ENCODE data around the gene CAPN2.
"Not testable (repeated sequence)": the region's sequence is repeated elsewhere in the genome, so short reads cannot be mapped to it uniquely, and the experiment has no call there.

CAPN2 gene

DNA sequence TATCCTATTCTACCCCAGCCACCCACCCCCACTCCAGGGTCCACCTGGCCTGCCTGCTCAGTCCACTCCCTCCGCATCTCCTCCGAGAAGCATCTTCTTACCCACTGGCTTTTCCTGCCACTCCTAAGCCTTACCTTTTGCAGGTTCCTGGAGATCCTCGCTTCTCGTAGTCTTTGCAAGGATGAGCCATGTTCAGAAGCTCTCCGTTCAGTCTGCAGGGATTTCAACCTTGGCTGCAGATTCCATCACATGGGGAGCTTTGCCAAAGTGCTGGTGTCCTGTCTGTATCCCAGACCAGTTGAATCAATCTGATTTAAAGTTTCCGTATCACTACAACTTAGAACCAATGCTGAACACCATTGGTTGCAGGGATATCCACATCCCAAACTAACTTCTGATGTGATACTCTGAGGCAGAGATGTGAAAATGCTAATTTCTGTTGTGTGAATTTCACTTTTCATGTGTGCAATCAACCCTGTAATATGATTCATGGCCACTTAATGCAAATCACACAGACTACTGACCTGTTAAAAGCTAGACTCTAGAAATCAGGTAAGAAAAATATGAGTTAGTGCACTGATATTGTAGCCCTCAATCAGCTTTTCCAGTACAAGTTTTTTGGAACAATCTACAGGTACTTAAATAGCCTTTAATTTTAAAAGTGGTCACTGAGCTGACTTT is 61.9 kb downstream of the CAPN2 start:
- no peak overlapping the region for H3K4me3 ChIP-seq (ENCODE audit: low read length)
- DNase-seq (ENCODE audit: low read depth, low spot score), result no peak

- no peak overlapping the region for H3K4me3 ChIP-seq (ENCODE audit: low read length)
- DNase-seq (ENCODE audit: low read depth, low spot score), result no peak
Observed at GRCh38 chr1:223775054-223775453, 62.7 kb downstream of the CAPN2 start.

GRCh38 chr1:223775711-223776074 is 63.4 kb downstream of the CAPN2 start:
- no peak for DNase-seq (ENCODE audit: low read depth, low spot score)
- no peak overlapping the region for H3K4me3 ChIP-seq (ENCODE audit: low read length)

GRCh38 chr1:223776075-223776814 is 63.9 kb downstream of the CAPN2 start:
- no peak for DNase-seq (ENCODE audit: low read depth, low spot score)
- H3K4me3 ChIP-seq (ENCODE audit: low read length), result no peak overlapping the region

- no peak overlapping the region for H3K4me3 ChIP-seq (ENCODE audit: low read length)
- no peak for DNase-seq (ENCODE audit: low read depth, low spot score)
Observed at GRCh38 chr1:223776826-223777454, 64.6 kb downstream of the CAPN2 start.

- no peak for DNase-seq (ENCODE audit: low read depth, low spot score)
Observed at GRCh38 chr1:223780318-223780717, 68.0 kb downstream of the CAPN2 start.

DNA sequence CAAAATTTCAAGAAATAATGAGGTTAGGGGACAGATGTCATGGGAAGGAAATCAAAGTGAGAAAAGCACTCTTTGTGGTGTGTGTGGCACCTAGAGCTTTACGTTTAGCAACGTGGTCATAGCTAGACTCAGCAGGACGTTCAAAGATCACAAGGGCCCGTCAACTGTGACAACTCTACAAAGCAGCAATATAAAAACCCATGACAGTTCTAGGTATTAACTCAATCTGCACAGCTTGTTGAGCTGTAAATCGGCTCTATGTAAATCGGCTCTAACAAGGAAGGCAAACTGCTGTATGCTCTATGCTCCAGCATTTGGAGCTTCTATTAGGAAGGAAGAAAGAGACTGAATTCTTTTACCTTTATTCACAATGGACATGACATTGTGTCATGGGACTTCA is 68.6 kb downstream of the CAPN2 start:
- no peak for DNase-seq (ENCODE audit: low read depth, low spot score)
- H3K4me3 ChIP-seq (ENCODE audit: low read length), result no peak overlapping the region

More at GRCh38 chr1:223780318-223780717, 68.0 kb downstream of the CAPN2 start:
- H3K4me3 ChIP-seq (ENCODE audit: low read length), result no peak overlapping the region

GRCh38 chr1:223783676-223784075 is 71.3 kb downstream of the CAPN2 start:
- no peak overlapping the region for H3K4me3 ChIP-seq (ENCODE audit: low read length)
- no peak for DNase-seq (ENCODE audit: low read depth, low spot score)

DNA sequence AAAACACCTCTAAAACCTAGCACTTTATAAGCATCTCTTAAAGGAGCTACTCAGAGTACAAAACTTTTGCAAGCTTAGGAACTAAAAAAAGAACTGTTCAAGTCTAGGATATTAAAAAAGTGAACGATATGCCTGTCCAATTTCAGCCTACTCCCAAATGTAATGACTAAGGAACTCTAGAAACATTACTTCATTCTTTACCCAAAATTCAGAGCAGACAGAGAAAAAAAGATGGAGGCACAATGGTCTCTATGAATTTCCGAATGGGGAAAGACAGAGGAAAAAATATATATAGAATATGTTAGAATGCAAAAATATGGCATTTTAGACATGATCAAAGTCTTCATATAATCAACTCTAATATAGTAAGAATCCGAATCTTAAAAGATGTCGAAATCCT is 72.2 kb downstream of the CAPN2 start:
- no peak overlapping the region for H3K4me3 ChIP-seq (ENCODE audit: low read length)
- no peak for DNase-seq (ENCODE audit: low read depth, low spot score)

DNA sequence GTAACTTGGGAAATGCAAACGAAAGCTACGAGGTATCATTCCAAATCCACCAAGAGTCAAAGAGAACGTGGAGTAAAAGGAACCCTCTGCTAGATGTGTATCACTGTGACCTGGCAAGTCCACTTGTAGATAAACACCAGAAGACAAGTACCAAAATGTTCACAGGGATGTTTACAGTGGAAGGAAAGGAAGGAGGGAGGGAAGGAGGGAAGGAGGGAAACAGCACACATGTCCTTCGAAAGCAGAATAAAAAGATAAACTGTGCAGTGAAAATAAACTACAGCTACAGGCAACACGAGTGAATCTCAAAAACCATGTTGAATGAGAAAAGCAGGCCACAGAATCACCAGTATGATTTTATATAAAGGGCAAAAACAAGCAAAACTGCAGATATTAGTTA is 73.5 kb downstream of the CAPN2 start:
- H3K4me3 ChIP-seq (ENCODE audit: low read length), result no peak overlapping the region
- no peak for DNase-seq (ENCODE audit: low read depth, low spot score)

DNA sequence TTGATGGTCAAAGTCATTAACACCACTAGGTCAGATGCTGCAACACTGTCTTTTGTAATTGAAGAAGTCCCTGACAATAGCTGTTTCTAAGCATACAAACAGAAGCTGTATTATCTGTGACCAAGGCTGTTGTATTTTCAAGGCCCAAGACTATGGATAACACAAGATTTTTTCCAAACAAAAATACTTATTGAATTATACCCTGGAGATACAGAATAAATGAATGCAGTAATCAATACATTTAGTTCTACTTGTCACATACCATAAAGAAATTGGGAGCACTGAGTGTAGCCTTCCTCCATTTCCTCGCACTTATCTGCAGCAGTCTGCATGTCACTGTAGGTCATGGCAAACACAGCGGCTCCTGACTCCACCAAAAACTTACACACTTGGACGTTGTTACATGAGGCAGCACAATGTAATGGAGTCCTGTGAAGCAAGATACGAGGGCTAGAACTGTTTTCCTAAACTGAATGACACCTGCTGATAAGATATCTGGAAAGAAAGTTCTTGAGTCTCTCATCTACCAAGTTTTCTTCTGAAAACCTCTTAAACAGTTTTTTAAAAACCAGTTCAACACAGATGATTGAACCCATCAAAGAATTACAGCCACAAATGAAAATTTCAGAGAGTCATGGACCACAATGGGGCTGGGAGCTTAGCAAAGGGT is 76.5 kb downstream of the CAPN2 start:
- DNase-seq (ENCODE audit: low read depth, low spot score), result no peak
- H3K4me3 ChIP-seq (ENCODE audit: low read length), result no peak overlapping the region

DNA sequence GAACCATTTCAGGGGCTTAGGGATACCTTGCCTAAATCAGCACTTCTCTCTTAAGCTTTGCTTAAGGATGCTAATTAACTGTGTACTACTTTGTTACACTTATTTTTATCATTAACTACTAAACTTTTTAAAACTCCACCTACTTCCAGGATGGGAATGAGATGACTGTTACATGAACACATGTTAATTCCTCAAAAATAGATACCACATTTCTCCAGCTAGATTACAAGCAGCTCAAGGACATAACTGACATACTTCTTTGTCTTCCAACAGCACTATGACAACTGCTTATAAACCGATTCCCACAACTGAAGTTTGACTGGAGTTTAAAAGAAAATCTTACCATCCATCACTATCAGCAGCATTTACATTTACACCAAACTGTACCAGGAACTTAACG is 79.7 kb downstream of the CAPN2 start:
- no peak overlapping the region for H3K4me3 ChIP-seq (ENCODE audit: low read length)
- DNase-seq (ENCODE audit: low read depth, low spot score), result no peak

- no peak overlapping the region for H3K4me3 ChIP-seq (ENCODE audit: low read length)
- DNase-seq (ENCODE audit: low read depth, low spot score), result no peak
Observed at GRCh38 chr1:223793716-223794115, 81.4 kb downstream of the CAPN2 start.

- no peak for DNase-seq (ENCODE audit: low read depth, low spot score)
- H3K4me3 ChIP-seq (ENCODE audit: low read length), result no peak overlapping the region
Observed at GRCh38 chr1:223794136-223794880, 82.0 kb downstream of the CAPN2 start.

DNA sequence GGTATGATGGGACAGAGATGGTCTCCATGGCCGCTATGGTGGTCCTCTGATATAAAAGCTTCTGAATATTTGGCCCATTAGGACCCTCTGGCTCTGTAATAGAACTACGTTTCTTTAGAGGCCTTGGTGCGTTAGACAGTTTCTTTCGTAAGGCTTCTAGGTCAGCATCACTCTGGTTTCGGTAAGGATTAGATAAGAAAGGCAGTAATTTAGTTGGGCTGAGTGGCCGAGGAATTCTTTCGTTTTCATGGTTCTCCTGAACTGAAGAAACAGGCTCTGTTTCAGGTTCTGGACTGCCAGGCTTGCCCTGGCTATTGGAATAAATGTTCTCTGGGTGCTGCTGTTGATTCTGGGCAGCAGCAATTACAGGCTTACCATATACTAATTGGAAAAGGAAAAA is 83.9 kb downstream of the CAPN2 start:
- no peak overlapping the region for H3K4me3 ChIP-seq (ENCODE audit: low read length)
- no peak for DNase-seq (ENCODE audit: low read depth, low spot score)

- DNase-seq (ENCODE audit: low read depth, low spot score), result no peak
- no peak overlapping the region for H3K4me3 ChIP-seq (ENCODE audit: low read length)
Observed at GRCh38 chr1:223802032-223802431, 89.7 kb downstream of the CAPN2 start.

DNA sequence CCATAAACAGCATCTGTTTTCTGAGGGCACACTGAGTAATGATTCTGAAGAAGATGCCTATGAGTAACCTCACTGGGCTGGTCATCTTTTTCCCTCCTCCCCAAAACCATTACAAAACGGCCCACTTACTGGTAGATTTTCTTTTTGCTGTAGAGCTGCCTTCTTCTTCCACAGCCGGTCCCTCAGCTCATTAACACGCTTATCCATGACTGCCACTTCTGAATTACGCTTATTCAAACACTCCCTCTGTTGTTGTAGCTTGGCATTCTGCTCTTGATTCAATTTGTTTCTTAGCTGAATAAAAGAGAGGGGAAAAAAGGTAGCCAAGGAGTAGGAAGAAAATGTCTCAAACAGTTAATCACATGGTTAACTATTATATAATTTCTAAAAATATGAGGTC is 90.3 kb downstream of the CAPN2 start:
- no peak overlapping the region for H3K4me3 ChIP-seq (ENCODE audit: low read length)
- DNase-seq (ENCODE audit: low read depth, low spot score), result no peak

DNA sequence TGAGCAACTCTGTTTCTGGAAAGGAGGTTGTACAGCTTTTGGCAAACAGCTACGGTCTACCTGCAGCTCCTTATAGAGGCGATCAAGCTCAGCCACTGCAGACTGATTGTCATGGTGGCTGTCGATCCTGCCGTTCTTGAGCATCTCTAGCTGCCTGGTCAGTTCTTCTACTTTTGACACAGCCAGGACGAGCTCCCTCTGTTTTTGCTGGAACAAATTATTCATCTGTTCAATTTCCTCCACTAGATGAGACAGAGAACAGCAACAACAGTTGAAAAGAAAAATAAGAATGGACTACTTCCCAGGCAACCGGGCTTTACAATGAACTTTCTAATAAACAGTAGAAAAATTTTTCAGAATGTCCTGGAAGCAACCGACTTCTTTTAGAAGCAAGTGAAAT is 90.9 kb downstream of the CAPN2 start:
- no peak overlapping the region for H3K4me3 ChIP-seq (ENCODE audit: low read length)
- no peak for DNase-seq (ENCODE audit: low read depth, low spot score)

DNA sequence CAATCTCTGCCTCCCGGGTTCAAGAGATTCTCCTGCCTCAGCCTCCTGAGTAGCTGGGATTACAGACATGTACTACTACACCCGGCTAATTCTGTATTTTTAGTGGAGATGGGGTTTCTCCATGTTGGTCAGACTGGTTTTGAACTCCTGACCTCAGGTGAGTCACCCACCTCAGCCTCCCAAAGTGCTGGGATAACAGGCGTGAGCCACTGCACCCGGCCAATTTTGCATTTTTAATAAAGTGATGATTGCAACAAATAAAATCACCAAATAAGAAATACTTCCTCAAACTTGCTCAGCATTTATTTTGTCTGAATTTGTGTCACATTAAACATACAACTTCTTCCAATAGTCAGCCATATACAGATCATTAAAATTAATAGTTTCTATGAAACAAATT is 97.6 kb downstream of the CAPN2 start:
- not testable (repeated sequence) for DNase-seq (ENCODE audit: low read depth, low spot score); H3K4me3 ChIP-seq (ENCODE audit: low read length)

All from Jurkat, Clone E6-1 (cell line).